K562 (cell line): ENCODE results near the gene ATL2. TPM values are rescaled to one million over a fixed set of nuclear protein-coding genes. Genes with fewer than 3 reads are reported as not detected.

Experiments
- ATAC-seq: fragments of 200-7000 bp; cut with Tn5 transposase; 3 replicates; pipeline ENCODE4 v1.9.1; 2020; ENCODE audit warnings: moderate library complexity
- BruUV-seq: library from RNA; stranded (reverse); fragments of 400-500 nt; replicated peaks from 2 replicates; lab custom pipeline; 2021; lab: Mats Ljungman, UMichigan
- CTCF ChIA-PET: fragments of 300-600 bp; formaldehyde crosslinking; extraction: SDS; loops from one replicate; lab custom pipeline; 2021; ENCODE audit warnings: low intra/inter-chr PET ratio; lab: Yijun Ruan, JAX
- POLR2A ChIA-PET: fragments of 300-600, 350-650 bp; sonication (Branson Sonifier 250); formaldehyde crosslinking; extraction: SDS; loops from one replicate; lab custom pipeline; 2021; ENCODE audit warnings: antibody characterized with exemption, inconsistent platforms; lab: Yijun Ruan, JAX
- DNase-seq, 4 experiments: peaks; one replicate each; pipeline versions ENCODE4 v3.0.0 to v3.0.0-alpha.2; 2011 to 2018; ENCODE audit warnings: low spot score in 3 of 4, mixed read lengths in 3 of 4; ENCODE audit errors: extremely low read depth in 1 of 4
- FAIRE-seq: peaks from 2 replicates; lab custom pipeline; 2011; peaks lifted over from hg19 to GRCh38; lab: Jason Lieb, UNC
- H2AFZ ChIP-seq: 2 replicates; pipeline ENCODE4 v1.6.0; 2011; ENCODE audit warnings: low read depth, low read length, control low read depth, inconsistent platforms
- H3K27ac ChIP-seq: fragments of 200-600 bp; 3 replicates; pipeline ENCODE4 v1.8.0; 2011; ENCODE audit warnings: low read depth, mild to moderate bottlenecking, control low read depth, inconsistent platforms, low read length, moderate library complexity, mixed read lengths; ENCODE audit errors: extremely low read depth
- H3K27me3 ChIP-seq, 2 experiments: fragments of 300-600 bp in 1 of 2; 2 replicates in 1 of 2; 3 replicates in 1 of 2; pipeline versions ENCODE4 v1.6.0 to v1.8.0; 2011; ENCODE audit warnings: inconsistent platforms in 2 of 2, low read length in 2 of 2, mild to moderate bottlenecking in 1 of 2, mixed read lengths in 1 of 2, moderate library complexity in 1 of 2; ENCODE audit not compliant: control insufficient read depth in 2 of 2, insufficient read depth in 2 of 2
- H3K36me3 ChIP-seq: fragments of 300-600 bp; 3 replicates; pipeline ENCODE4 v1.8.0; 2011; ENCODE audit warnings: mild to moderate bottlenecking, low read length, inconsistent platforms; ENCODE audit not compliant: control insufficient read depth, insufficient read depth
- H3K4me1 ChIP-seq, 2 experiments: fragments of 200-600 bp in 1 of 2; replicated peaks in 1 of 2; 2 replicates in 1 of 2; 3 replicates in 1 of 2; pipeline versions ENCODE4 v1.5.1 to v1.8.0; 2011; ENCODE audit warnings: inconsistent platforms in 2 of 2, low read length in 2 of 2, mild to moderate bottlenecking in 1 of 2, mixed read lengths in 1 of 2, moderate library complexity in 1 of 2; ENCODE audit not compliant: control insufficient read depth in 2 of 2, insufficient read depth in 2 of 2
- H3K4me2 ChIP-seq: 2 replicates; pipeline ENCODE4 v1.6.1; 2011; ENCODE audit warnings: low read length, control low read depth, inconsistent platforms, mixed read lengths; ENCODE audit not compliant: insufficient read depth
- H3K4me3 ChIP-seq: fragments of 200-600 bp; sonication (generic), shearing (Covaris generic); 2 replicates; pipeline ENCODE4 v1.5.1; 2016; ENCODE audit warnings: control low read depth, inconsistent platforms
- H3K79me2 ChIP-seq: fragments of 200-600 bp; 3 replicates; pipeline ENCODE4 v1.8.0; 2011; ENCODE audit warnings: low read length, inconsistent platforms; ENCODE audit not compliant: control insufficient read depth, insufficient read depth
- H3K9ac ChIP-seq, 2 experiments: 2 replicates each; pipeline versions ENCODE4 v1.6.0 to v1.6.1; 2011; ENCODE audit warnings: low read depth in 2 of 2, low read length in 2 of 2, control low read depth in 1 of 2, inconsistent platforms in 1 of 2, mild to moderate bottlenecking in 1 of 2, mixed read lengths in 1 of 2; ENCODE audit not compliant: insufficient read depth in 1 of 2
- H3K9me1 ChIP-seq: one replicate; pipeline ENCODE4 v1.6.0; 2011; ENCODE audit warnings: inconsistent platforms, mild to moderate bottlenecking, low read length, moderate library complexity; ENCODE audit not compliant: control insufficient read depth, insufficient read depth
- H3K9me3 ChIP-seq: replicated peaks from 2 replicates; pipeline ENCODE4 v1.5.1; 2011; ENCODE audit warnings: low read depth, low read length, inconsistent platforms; ENCODE audit not compliant: control insufficient read depth, insufficient read depth
- H4K20me1 ChIP-seq: replicated peaks from 2 replicates; pipeline ENCODE4 v1.6.1; 2011; ENCODE audit warnings: low read length, inconsistent platforms, mixed read lengths; ENCODE audit not compliant: control insufficient read depth, insufficient read depth
- FOXP1 ChIP-seq: sonication (generic); formaldehyde crosslinking; IDR thresholded peaks from 2 replicates; pipeline ENCODE4 v1.8.0; 2022; ENCODE audit warnings: mild to moderate bottlenecking, missing genetic modification reagents
- HOXB6 ChIP-seq: fragments of 250-450 bp; sonication (Bioruptor Pico); IDR thresholded peaks from 2 replicates; pipeline ENCODE4 v1.5.1; 2022; ENCODE audit warnings: mild to moderate bottlenecking, borderline replicate concordance
- JUND ChIP-seq, 2 experiments: IDR thresholded peaks; 2 replicates in 1 of 2; 3 replicates in 1 of 2; pipeline ENCODE4 v1.6.1; 2011; ENCODE audit warnings: borderline replicate concordance in 2 of 2, low read depth in 2 of 2, low read length in 2 of 2, improper control_type of control experiment in 1 of 2, missing biosample characterization in 1 of 2, missing genetic modification characterization in 1 of 2, missing genetic modification reagents in 1 of 2
- KLF13 ChIP-seq: fragments of 450-650 bp; IDR thresholded peaks from 2 replicates; pipeline ENCODE4 v1.6.1; 2016; ENCODE audit warnings: missing genetic modification characterization, low read depth, mild to moderate bottlenecking, missing compliant biosample characterization, moderate library complexity, borderline replicate concordance
- SMARCB1 ChIP-seq: IDR thresholded peaks from 2 replicates; pipeline ENCODE4 v1.6.1; 2011; ENCODE audit warnings: improper control_type of control experiment, low read depth; ENCODE audit not compliant: insufficient read length
- ZBTB7A ChIP-seq: IDR thresholded peaks from 2 replicates; pipeline ENCODE4 v1.6.1; 2011; ENCODE audit warnings: low read depth, mild to moderate bottlenecking, low read length, moderate library complexity, borderline replicate concordance; ENCODE audit not compliant: control insufficient read depth
- ZNF121 ChIP-seq: sonication (generic); formaldehyde crosslinking; conservative IDR thresholded peaks from 2 replicates; pipeline ENCODE4 v1.8.0; 2022; ENCODE audit warnings: missing genetic modification reagents
- ZNF174 ChIP-seq: fragments of 250-450 bp; sonication (Bioruptor Pico); IDR thresholded peaks from 2 replicates; pipeline ENCODE4 v1.4.0; 2020; ENCODE audit warnings: mild to moderate bottlenecking
- ZNF24 ChIP-seq: fragments of 450-650 bp; IDR thresholded peaks from 2 replicates; pipeline ENCODE4 v1.6.1; 2016
- ZNF41 ChIP-seq: fragments of 250-450 bp; sonication (Bioruptor Pico); conservative IDR thresholded peaks from 2 replicates; pipeline ENCODE4 v1.4.0; 2020; ENCODE audit warnings: mild to moderate bottlenecking
- WGBS: fragments of 100-300 bp; shearing (Covaris generic); methylation state at CpG from one replicate; pipeline ENCODE4 v1.1.6; 2016; ENCODE audit warnings: low coverage, mixed read lengths; ENCODE audit not compliant: insufficient coverage; ENCODE audit errors: missing lambda C conversion rate; 5-methylcytosine and 5-hydroxymethylcytosine counted together
- in situ Hi-C: fragments of 300-500 bp; cut with MboI; formaldehyde crosslinking; loops from 4 replicates; pipeline ENCODE4 v1.15.0; 2018; ENCODE audit warnings: inconsistent platforms, mixed read lengths
- intact Hi-C: fragments of 100-400 bp; cut with micrococcal nuclease; formaldehyde crosslinking; loops from 2 replicates; pipeline ENCODE4 v1.14.2; 2022
- polyA plus RNA-seq, 8 experiments: library from polyadenylated mRNA; depleted of rRNA in 4 of 8; stranded (reverse) in 5 of 8; unstranded in 3 of 8; fragments of >200 nt; fragmentation: Nextera tagmentation in 2 of 8; fragmentation: Illumina TruSeq in 1 of 8; extraction: Ambion mirVana in 2 of 8; extraction: Trizol in 1 of 8; gene quantifications; 2 replicates each; pipeline versions ENCODE4 v1.2.1 to v1.2.3, GENCODE V29; 2011 to 2014; ENCODE audit warnings: inconsistent platforms in 1 of 8, missing spikeins in 1 of 8
- total RNA-seq, 7 experiments: library from RNA; depleted of rRNA in 6 of 7; stranded (reverse); fragments of >200 nt in 6 of 7; fragmentation: Illumina TruSeq in 2 of 7; extraction: Trizol in 2 of 7; gene quantifications; 2 replicates each; pipeline versions ENCODE4 v1.2.1 to v1.2.3, GENCODE V29; 2011 to 2021; ENCODE audit warnings: low replicate concordance in 1 of 7
- TF ChIP-seq, protein P1 (sequence below): sonication (generic); formaldehyde crosslinking; IDR thresholded peaks from 2 replicates; pipeline ENCODE4 v1.8.0; 2022; ENCODE audit warnings: mild to moderate bottlenecking, missing genetic modification reagents
- TF ChIP-seq, protein P2 (sequence below): sonication (generic); formaldehyde crosslinking; IDR thresholded peaks from 2 replicates; pipeline ENCODE4 v1.8.0; 2022; ENCODE audit warnings: missing genetic modification reagents, mild to moderate bottlenecking, borderline replicate concordance
- TF ChIP-seq, protein P3 (sequence below): sonication (generic); formaldehyde crosslinking; IDR thresholded peaks from 2 replicates; pipeline ENCODE4 v1.8.0; 2022; ENCODE audit warnings: missing genetic modification reagents, mild to moderate bottlenecking, moderate library complexity, borderline replicate concordance
- TF ChIP-seq, protein P4 (sequence below): fragments of 450-650 bp; formaldehyde crosslinking; IDR thresholded peaks from 2 replicates; pipeline ENCODE4 v1.4.0; 2020; ENCODE audit warnings: mild to moderate bottlenecking, mixed read lengths

The ATL2 gene
- total and polyA plus RNA-seq, 9 of the 15 experiments (the other 6 are each of a cell fraction or from before 2014, with no cell fraction given): 12.0 to 80.8 (median 70.2) TPM

GRCh38 chr2:38384338-38384737 lies 7.3 kb upstream of the ATL2 start:
- WGBS: 36% methylated on average over 3 of the region's 3 CpGs
- H3K9me3 ChIP-seq: no peaks in the 10 kb centered on the region
- no peak overlapping the region for H2AFZ ChIP-seq
- no peaks in the 10 kb centered on the region for H3K36me3 ChIP-seq
- H3K4me3 ChIP-seq: no peak overlapping the region
- H3K4me2 ChIP-seq: no peak overlapping the region
- intact Hi-C loops (no loop called here), in situ Hi-C loops (no loop called here)
- no peaks in the 10 kb centered on the region for H3K27me3 ChIP-seq
- CTCF ChIA-PET: no interaction called here
- H3K27ac ChIP-seq: no peak overlapping the region
- no TSS peak for BruUV-seq
- H3K9me1 ChIP-seq: peaks cover 2% of the 10 kb centered on the region
- FAIRE-seq (no peak), ATAC-seq (no peak), DNase-seq (no peak)
- POLR2A ChIA-PET: interaction anchor here (0.7 kb wide), 1 partner anchor 8 kb away, joined by 3 read pairs; no protein-coding TSS in a partner anchor
- no peaks in the 10 kb centered on the region for H3K79me2 ChIP-seq
- H3K4me1 ChIP-seq: peaks cover 6 to 14% of the 10 kb centered on the region in 2 experiments; a peak in 4 of 5 replicates
- no peak overlapping the region for H3K9ac ChIP-seq
- no peaks in the 10 kb centered on the region for H4K20me1 ChIP-seq
- TF ChIP-seq, protein P1, sequence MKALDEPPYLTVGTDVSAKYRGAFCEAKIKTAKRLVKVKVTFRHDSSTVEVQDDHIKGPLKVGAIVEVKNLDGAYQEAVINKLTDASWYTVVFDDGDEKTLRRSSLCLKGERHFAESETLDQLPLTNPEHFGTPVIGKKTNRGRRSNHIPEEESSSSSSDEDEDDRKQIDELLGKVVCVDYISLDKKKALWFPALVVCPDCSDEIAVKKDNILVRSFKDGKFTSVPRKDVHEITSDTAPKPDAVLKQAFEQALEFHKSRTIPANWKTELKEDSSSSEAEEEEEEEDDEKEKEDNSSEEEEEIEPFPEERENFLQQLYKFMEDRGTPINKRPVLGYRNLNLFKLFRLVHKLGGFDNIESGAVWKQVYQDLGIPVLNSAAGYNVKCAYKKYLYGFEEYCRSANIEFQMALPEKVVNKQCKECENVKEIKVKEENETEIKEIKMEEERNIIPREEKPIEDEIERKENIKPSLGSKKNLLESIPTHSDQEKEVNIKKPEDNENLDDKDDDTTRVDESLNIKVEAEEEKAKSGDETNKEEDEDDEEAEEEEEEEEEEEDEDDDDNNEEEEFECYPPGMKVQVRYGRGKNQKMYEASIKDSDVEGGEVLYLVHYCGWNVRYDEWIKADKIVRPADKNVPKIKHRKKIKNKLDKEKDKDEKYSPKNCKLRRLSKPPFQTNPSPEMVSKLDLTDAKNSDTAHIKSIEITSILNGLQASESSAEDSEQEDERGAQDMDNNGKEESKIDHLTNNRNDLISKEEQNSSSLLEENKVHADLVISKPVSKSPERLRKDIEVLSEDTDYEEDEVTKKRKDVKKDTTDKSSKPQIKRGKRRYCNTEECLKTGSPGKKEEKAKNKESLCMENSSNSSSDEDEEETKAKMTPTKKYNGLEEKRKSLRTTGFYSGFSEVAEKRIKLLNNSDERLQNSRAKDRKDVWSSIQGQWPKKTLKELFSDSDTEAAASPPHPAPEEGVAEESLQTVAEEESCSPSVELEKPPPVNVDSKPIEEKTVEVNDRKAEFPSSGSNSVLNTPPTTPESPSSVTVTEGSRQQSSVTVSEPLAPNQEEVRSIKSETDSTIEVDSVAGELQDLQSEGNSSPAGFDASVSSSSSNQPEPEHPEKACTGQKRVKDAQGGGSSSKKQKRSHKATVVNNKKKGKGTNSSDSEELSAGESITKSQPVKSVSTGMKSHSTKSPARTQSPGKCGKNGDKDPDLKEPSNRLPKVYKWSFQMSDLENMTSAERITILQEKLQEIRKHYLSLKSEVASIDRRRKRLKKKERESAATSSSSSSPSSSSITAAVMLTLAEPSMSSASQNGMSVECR (CRISPR knock-in tag): no peak
- TF ChIP-seq ZNF174 (CRISPR knock-in tag) (no peak), FOXP1 (CRISPR knock-in tag) (no peak), ZNF24 (no peak), KLF13 (tag) (no peak), ZNF41 (CRISPR knock-in tag) (no peak), SMARCB1 (no peak), ZNF121 (no peak), HOXB6 (CRISPR knock-in tag) (no peak), JUND (IDR thresholded peaks at IDR 0.05; ENCODE audit: borderline replicate concordance, low read depth, low read length) (no peak), JUND (tag; IDR thresholded peaks at IDR 0.05; ENCODE audit: borderline replicate concordance, low read depth, low read length) (no peak), ZBTB7A (no peak)
- TF ChIP-seq, protein P2, sequence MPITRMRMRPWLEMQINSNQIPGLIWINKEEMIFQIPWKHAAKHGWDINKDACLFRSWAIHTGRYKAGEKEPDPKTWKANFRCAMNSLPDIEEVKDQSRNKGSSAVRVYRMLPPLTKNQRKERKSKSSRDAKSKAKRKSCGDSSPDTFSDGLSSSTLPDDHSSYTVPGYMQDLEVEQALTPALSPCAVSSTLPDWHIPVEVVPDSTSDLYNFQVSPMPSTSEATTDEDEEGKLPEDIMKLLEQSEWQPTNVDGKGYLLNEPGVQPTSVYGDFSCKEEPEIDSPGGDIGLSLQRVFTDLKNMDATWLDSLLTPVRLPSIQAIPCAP (CRISPR knock-in tag): no peak
- TF ChIP-seq, protein P3, sequence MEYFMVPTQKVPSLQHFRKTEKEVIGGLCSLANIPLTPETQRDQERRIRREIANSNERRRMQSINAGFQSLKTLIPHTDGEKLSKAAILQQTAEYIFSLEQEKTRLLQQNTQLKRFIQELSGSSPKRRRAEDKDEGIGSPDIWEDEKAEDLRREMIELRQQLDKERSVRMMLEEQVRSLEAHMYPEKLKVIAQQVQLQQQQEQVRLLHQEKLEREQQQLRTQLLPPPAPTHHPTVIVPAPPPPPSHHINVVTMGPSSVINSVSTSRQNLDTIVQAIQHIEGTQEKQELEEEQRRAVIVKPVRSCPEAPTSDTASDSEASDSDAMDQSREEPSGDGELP (CRISPR knock-in tag): no peak
- TF ChIP-seq, protein P4, sequence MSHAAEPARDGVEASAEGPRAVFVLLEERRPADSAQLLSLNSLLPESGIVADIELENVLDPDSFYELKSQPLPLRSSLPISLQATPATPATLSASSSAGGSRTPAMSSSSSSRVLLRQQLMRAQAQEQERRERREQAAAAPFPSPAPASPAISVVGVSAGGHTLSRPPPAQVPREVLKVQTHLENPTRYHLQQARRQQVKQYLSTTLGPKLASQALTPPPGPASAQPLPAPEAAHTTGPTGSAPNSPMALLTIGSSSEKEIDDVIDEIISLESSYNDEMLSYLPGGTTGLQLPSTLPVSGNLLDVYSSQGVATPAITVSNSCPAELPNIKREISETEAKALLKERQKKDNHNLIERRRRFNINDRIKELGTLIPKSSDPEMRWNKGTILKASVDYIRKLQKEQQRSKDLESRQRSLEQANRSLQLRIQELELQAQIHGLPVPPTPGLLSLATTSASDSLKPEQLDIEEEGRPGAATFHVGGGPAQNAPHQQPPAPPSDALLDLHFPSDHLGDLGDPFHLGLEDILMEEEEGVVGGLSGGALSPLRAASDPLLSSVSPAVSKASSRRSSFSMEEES: no peak
